Stimulated activated naive CD8-positive, alpha-beta T cell treated with anti-CD3 and anti-CD28 coated beads, Interleukin-15, amount 100 ng/mL, for 72 hours (primary cell): Measurements from ENCODE around the gene RLF.
A peak's percentile ranks its signal among the peaks of the same experiment; 100 is the strongest.

Experiments used
- ATAC-seq: fragments of 150-1000 bp; cut with Tn5 transposase; 2 replicates; pipeline ENCODE4 v1.10.0; 2021; ENCODE audit warnings: mild to moderate bottlenecking, moderate library complexity
- DNase-seq, 2 donors: peaks; one replicate each; pipeline ENCODE4 v3.0.0; 2021 to 2022
- H3K27ac Mint-ChIP-seq, 2 donors: one replicate each; pipeline ENCODE4 v1.8.0; 2022; ENCODE audit warnings: mild to moderate bottlenecking in 2 of 2, mixed read lengths in 2 of 2, moderate library complexity in 2 of 2
- H3K27me3 Mint-ChIP-seq: one replicate; pipeline ENCODE4 v1.8.0; 2022; ENCODE audit warnings: mixed read lengths
- H3K4me1 Mint-ChIP-seq: one replicate; pipeline ENCODE4 v1.8.0; 2022; ENCODE audit warnings: mild to moderate bottlenecking, mixed read lengths
- H3K4me3 Mint-ChIP-seq, 2 donors: one replicate each; pipeline ENCODE4 v1.8.0; 2022; ENCODE audit warnings: mild to moderate bottlenecking in 2 of 2, mixed read lengths in 2 of 2, moderate library complexity in 1 of 2
- H3K9me3 Mint-ChIP-seq, 2 donors: one replicate each; pipeline ENCODE4 v1.8.0; 2022; ENCODE audit warnings: mixed read lengths in 2 of 2

RLF gene

GRCh38 chr1:40267767-40268187 is 106.6 kb downstream of the RLF start:
- H3K4me3 Mint-ChIP-seq: no peak overlapping the region
- H3K9me3 Mint-ChIP-seq: no peaks in the 10 kb centered on the region
- peaks cover 38% of the 10 kb centered on the region for H3K4me1 Mint-ChIP-seq
- DNase-seq (no peak), ATAC-seq (no peak)
- H3K27me3 Mint-ChIP-seq: no peaks in the 10 kb centered on the region
- no peak overlapping the region for H3K27ac Mint-ChIP-seq

GRCh38 chr1:40268211-40268610 is 107.0 kb downstream of the RLF start:
- no peaks in the 10 kb centered on the region for H3K9me3 Mint-ChIP-seq

GRCh38 chr1:40270152-40270834 is 109.1 kb downstream of the RLF start:
- DNase-seq (peak in 1 of 2 donors; percentile 35), ATAC-seq (peak; percentile 98)
- H3K9me3 Mint-ChIP-seq: no peaks in the 10 kb centered on the region
- no peaks in the 10 kb centered on the region for H3K27me3 Mint-ChIP-seq
- peaks cover 21% of the 10 kb centered on the region for H3K4me1 Mint-ChIP-seq
- H3K27ac Mint-ChIP-seq: peak overlapping the region; percentile 79 to 89
- peak overlapping the region in 1 of 2 donors; percentile 62 for H3K4me3 Mint-ChIP-seq

More at GRCh38 chr1:40268211-40268610, 107.0 kb downstream of the RLF start:
- no peaks in the 10 kb centered on the region for H3K27me3 Mint-ChIP-seq
- peaks cover 38% of the 10 kb centered on the region for H3K4me1 Mint-ChIP-seq
- H3K27ac Mint-ChIP-seq: no peak overlapping the region
- DNase-seq (no peak), ATAC-seq (no peak)
- no peak overlapping the region for H3K4me3 Mint-ChIP-seq

GRCh38 chr1:40272653-40273213 is 111.5 kb downstream of the RLF start:
- ATAC-seq (no peak), DNase-seq (no peak)
- Mint-ChIP-seq H3K4me1 (peaks cover 21% of the 10 kb centered on the region), H3K27me3 (no peaks in the 10 kb centered on the region), H3K27ac (peak overlapping the region; percentile 51 to 79), H3K4me3 (no peak overlapping the region), H3K9me3 (no peaks in the 10 kb centered on the region)

GRCh38 chr1:40273547-40274166 is 112.5 kb downstream of the RLF start:
- Mint-ChIP-seq H3K27ac (no peak overlapping the region), H3K4me3 (no peak overlapping the region), H3K9me3 (no peaks in the 10 kb centered on the region)

GRCh38 chr1:40274331-40274730 is 113.1 kb downstream of the RLF start:
- no peak for ATAC-seq
- Mint-ChIP-seq H3K9me3 (no peaks in the 10 kb centered on the region), H3K27me3 (no peaks in the 10 kb centered on the region), H3K4me3 (no peak overlapping the region), H3K27ac (peak overlapping the region in 1 of 2 donors; percentile 15), H3K4me1 (peaks cover 21% of the 10 kb centered on the region)
- DNase-seq: no peak

More at GRCh38 chr1:40273547-40274166, 112.5 kb downstream of the RLF start:
- ATAC-seq: no peak
- Mint-ChIP-seq H3K4me1 (peaks cover 21% of the 10 kb centered on the region), H3K27me3 (no peaks in the 10 kb centered on the region)
- no peak for DNase-seq

GRCh38 chr1:40276122-40276521 is 114.9 kb downstream of the RLF start:
- no peaks in the 10 kb centered on the region for H3K27me3 Mint-ChIP-seq
- H3K27ac Mint-ChIP-seq: no peak overlapping the region
- no peak for ATAC-seq
- no peaks in the 10 kb centered on the region for H3K9me3 Mint-ChIP-seq
- H3K4me1 Mint-ChIP-seq: peaks cover 10% of the 10 kb centered on the region
- no peak overlapping the region for H3K4me3 Mint-ChIP-seq
- no peak for DNase-seq

- Mint-ChIP-seq H3K4me1 (no peaks in the 10 kb centered on the region), H3K27ac (no peak overlapping the region), H3K9me3 (no peaks in the 10 kb centered on the region), H3K27me3 (no peaks in the 10 kb centered on the region), H3K4me3 (no peak overlapping the region)
- no peak for ATAC-seq
- no peak for DNase-seq
These were observed 120.7 kb downstream of the RLF start for GRCh38 chr1:40281853-40282252.
